NCI-H510A treated with DMSO at 0.1 percent for 48 hours (cell line): ENCODE results near the gene GORAB.

Experiments used
- DNase-seq: peaks from one replicate; lab custom pipeline; 2025; lab: John Stamatoyannopoulos, UW

GORAB gene

GRCh38 chr1:170531758-170532657 is at the start of gene GORAB:
GORAB (plus strand) TSS chr1:170532166; CDS start chr1:170532224, 58 bp downstream.
- DNase-seq = peak; percentile 92

GRCh38 chr1:170483051-170483450 is 48.9 kb upstream of the GORAB start:
- DNase-seq = no peak

- DNase-seq = no peak
Measured at GRCh38 chr1:170487503-170487902, 44.5 kb upstream of the GORAB start.

GRCh38 chr1:170491291-170491690 is 40.7 kb upstream of the GORAB start:
- DNase-seq = no peak

- DNase-seq = no peak
Measured at GRCh38 chr1:170494369-170494768, 37.6 kb upstream of the GORAB start.

GRCh38 chr1:170495006-170495405 is 37.0 kb upstream of the GORAB start:
- DNase-seq = no peak

GRCh38 chr1:170498876-170499275 is 33.1 kb upstream of the GORAB start:
- no peak for DNase-seq

GRCh38 chr1:170503665-170504064 is 28.3 kb upstream of the GORAB start:
- no peak for DNase-seq

GRCh38 chr1:170510163-170510562 is 21.8 kb upstream of the GORAB start:
- no peak for DNase-seq

- DNase-seq = no peak
Measured at GRCh38 chr1:170511038-170511437, 20.9 kb upstream of the GORAB start.

- no peak for DNase-seq
Measured at GRCh38 chr1:170513138-170513537, 18.8 kb upstream of the GORAB start.

- no peak for DNase-seq
Measured at GRCh38 chr1:170518185-170518834, 13.7 kb upstream of the GORAB start.

- DNase-seq = no peak
Measured at GRCh38 chr1:170518965-170519364, 13.0 kb upstream of the GORAB start.

- no peak for DNase-seq
Measured at GRCh38 chr1:170520601-170521000, 11.4 kb upstream of the GORAB start.

GRCh38 chr1:170521818-170522217 is 10.1 kb upstream of the GORAB start:
- no peak for DNase-seq

GRCh38 chr1:170530972-170531757 is 801 bp upstream of the GORAB start:
- DNase-seq = no peak

- no peak for DNase-seq
Measured at GRCh38 chr1:170533298-170533697, 1.3 kb downstream of the GORAB start.

GRCh38 chr1:170534626-170535147 is 2.7 kb downstream of the GORAB start:
- DNase-seq = no peak

GRCh38 chr1:170535418-170535817 is 3.5 kb downstream of the GORAB start:
- no peak for DNase-seq

- no peak for DNase-seq
Measured at GRCh38 chr1:170536924-170537551, 5.1 kb downstream of the GORAB start.

- DNase-seq = no peak
Measured at GRCh38 chr1:170537798-170538503, 6.0 kb downstream of the GORAB start.
